ENCODE data around the gene DCLK2. TPM values are rescaled to one million over a fixed set of nuclear protein-coding genes. Genes with fewer than 3 reads are reported as not detected.

Gene DCLK2
- polyA plus RNA-seq, 1 donor from 2014 or later: 134 TPM

DNA sequence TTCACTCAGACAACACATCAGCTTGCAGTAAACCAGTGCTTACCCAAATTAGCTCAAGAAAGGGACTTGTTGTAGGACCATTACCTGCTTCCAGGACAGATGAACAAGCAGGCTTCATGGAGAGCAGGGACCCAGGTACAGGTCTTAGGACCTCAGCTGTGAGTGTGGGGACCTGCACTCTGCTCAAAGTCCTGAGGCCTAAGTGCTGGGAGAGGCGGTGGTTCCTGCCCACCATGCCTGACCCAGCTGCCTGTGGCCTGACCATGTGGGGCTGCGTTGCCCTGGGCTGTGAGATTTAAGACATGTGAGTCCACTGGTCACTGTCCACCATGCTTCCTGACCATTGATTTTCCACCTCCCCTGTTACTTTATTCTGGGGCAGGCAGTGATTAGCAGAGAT, 140.2 kb downstream of the DCLK2 start:
- H3F3A ChIP-seq (ENCODE audit: insufficient read depth, low read length, poor library complexity, severe bottlenecking): no peaks in the 10 kb centered on the region

DNA sequence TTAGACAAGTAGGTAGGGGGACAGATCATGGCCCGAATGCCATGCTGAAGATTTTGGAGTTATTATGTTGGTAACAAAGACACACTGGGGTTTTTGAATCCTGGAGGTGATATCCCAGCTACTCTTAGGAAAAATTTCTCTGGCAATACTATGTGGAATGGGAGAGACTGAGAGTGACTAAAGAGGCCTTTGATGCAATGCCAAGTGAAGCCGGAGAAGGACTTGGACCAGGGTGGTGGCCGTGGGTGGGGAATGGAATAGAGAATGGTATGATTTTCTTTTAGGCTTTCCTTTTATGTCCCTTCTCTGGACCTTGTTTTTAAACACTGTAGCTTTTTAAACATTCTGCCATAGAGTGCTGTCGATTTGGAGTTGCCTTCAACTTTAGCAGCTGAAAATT, 141.6 kb downstream of the DCLK2 start:
- H3K4me2 ChIP-seq (ENCODE audit: low read length): no peak overlapping the region
- no peaks in the 10 kb centered on the region for H3K27me3 ChIP-seq (ENCODE audit: insufficient read depth, low read depth, low read length)

More for the DNA sequence above, 140.2 kb downstream of the DCLK2 start:
- Histone ChIP-seq H3K27ac (ENCODE audit: low read length) (peak overlapping the region; percentile 80), H2AFZ (ENCODE audit: low read depth, low read length) (no peak overlapping the region), H4K20me1 (ENCODE audit: insufficient read depth) (no peaks in the 10 kb centered on the region), H3K4me2 (ENCODE audit: low read length) (no peak overlapping the region), H3K36me3 (ENCODE audit: insufficient read depth, low read length) (no peaks in the 10 kb centered on the region), H3K9me3 (ENCODE audit: low read length) (no peaks in the 10 kb centered on the region), H3K79me2 (replicated peaks; ENCODE audit: insufficient read depth, low read length) (no peaks in the 10 kb centered on the region), H3K27me3 (ENCODE audit: insufficient read depth, low read depth, low read length) (no peaks in the 10 kb centered on the region), H3K4me3 (ENCODE audit: low read length) (no peak overlapping the region), H3K9ac (ENCODE audit: low read length) (no peak overlapping the region), H3K9me2 (ENCODE audit: insufficient read depth, low read length) (no peaks in the 10 kb centered on the region)
- TF ChIP-seq SMC3 (conservative IDR thresholded peaks at IDR 0.05; ENCODE audit: poor library complexity): no peak
- TF ChIP-seq EP300 (conservative IDR thresholded peaks at IDR 0.05; ENCODE audit: poor library complexity, severe bottlenecking): no peak
- TF ChIP-seq POLR2AphosphoS5 (IDR thresholded peaks at IDR 0.05): no peak
- no peak for TF ChIP-seq TAF1 (IDR thresholded peaks at IDR 0.05; ENCODE audit: low read depth)
- TF ChIP-seq, protein P1, sequence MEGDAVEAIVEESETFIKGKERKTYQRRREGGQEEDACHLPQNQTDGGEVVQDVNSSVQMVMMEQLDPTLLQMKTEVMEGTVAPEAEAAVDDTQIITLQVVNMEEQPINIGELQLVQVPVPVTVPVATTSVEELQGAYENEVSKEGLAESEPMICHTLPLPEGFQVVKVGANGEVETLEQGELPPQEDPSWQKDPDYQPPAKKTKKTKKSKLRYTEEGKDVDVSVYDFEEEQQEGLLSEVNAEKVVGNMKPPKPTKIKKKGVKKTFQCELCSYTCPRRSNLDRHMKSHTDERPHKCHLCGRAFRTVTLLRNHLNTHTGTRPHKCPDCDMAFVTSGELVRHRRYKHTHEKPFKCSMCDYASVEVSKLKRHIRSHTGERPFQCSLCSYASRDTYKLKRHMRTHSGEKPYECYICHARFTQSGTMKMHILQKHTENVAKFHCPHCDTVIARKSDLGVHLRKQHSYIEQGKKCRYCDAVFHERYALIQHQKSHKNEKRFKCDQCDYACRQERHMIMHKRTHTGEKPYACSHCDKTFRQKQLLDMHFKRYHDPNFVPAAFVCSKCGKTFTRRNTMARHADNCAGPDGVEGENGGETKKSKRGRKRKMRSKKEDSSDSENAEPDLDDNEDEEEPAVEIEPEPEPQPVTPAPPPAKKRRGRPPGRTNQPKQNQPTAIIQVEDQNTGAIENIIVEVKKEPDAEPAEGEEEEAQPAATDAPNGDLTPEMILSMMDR (IDR thresholded peaks at IDR 0.05; ENCODE audit: poor library complexity, severe bottlenecking): no peak
- TF ChIP-seq, protein P2, sequence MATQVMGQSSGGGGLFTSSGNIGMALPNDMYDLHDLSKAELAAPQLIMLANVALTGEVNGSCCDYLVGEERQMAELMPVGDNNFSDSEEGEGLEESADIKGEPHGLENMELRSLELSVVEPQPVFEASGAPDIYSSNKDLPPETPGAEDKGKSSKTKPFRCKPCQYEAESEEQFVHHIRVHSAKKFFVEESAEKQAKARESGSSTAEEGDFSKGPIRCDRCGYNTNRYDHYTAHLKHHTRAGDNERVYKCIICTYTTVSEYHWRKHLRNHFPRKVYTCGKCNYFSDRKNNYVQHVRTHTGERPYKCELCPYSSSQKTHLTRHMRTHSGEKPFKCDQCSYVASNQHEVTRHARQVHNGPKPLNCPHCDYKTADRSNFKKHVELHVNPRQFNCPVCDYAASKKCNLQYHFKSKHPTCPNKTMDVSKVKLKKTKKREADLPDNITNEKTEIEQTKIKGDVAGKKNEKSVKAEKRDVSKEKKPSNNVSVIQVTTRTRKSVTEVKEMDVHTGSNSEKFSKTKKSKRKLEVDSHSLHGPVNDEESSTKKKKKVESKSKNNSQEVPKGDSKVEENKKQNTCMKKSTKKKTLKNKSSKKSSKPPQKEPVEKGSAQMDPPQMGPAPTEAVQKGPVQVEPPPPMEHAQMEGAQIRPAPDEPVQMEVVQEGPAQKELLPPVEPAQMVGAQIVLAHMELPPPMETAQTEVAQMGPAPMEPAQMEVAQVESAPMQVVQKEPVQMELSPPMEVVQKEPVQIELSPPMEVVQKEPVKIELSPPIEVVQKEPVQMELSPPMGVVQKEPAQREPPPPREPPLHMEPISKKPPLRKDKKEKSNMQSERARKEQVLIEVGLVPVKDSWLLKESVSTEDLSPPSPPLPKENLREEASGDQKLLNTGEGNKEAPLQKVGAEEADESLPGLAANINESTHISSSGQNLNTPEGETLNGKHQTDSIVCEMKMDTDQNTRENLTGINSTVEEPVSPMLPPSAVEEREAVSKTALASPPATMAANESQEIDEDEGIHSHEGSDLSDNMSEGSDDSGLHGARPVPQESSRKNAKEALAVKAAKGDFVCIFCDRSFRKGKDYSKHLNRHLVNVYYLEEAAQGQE (IDR thresholded peaks at IDR 0.05; ENCODE audit: borderline replicate concordance): no peak
- TF ChIP-seq MXI1 (conservative IDR thresholded peaks at IDR 0.05; ENCODE audit: poor library complexity, severe bottlenecking): no peak
- TF ChIP-seq RAD21 (conservative IDR thresholded peaks at IDR 0.05): no peak
- TF ChIP-seq EZH2 (IDR thresholded peaks at IDR 0.05; ENCODE audit: borderline replicate concordance, insufficient read depth, low read length, poor library complexity, severe bottlenecking): no peak

More for the DNA sequence above, 141.6 kb downstream of the DCLK2 start:
- no peaks in the 10 kb centered on the region for H3K9me3 ChIP-seq (ENCODE audit: low read length)
- H3F3A ChIP-seq (ENCODE audit: insufficient read depth, low read length, poor library complexity, severe bottlenecking): no peaks in the 10 kb centered on the region
- no peak overlapping the region for H3K4me3 ChIP-seq (ENCODE audit: low read length)
- TF ChIP-seq EP300 (conservative IDR thresholded peaks at IDR 0.05; ENCODE audit: poor library complexity, severe bottlenecking) (no peak), POLR2AphosphoS5 (IDR thresholded peaks at IDR 0.05) (no peak), MXI1 (conservative IDR thresholded peaks at IDR 0.05; ENCODE audit: poor library complexity, severe bottlenecking) (no peak), SMC3 (conservative IDR thresholded peaks at IDR 0.05; ENCODE audit: poor library complexity) (no peak), TAF1 (IDR thresholded peaks at IDR 0.05; ENCODE audit: low read depth) (no peak), EZH2 (IDR thresholded peaks at IDR 0.05; ENCODE audit: borderline replicate concordance, insufficient read depth, low read length, poor library complexity, severe bottlenecking) (no peak), RAD21 (conservative IDR thresholded peaks at IDR 0.05) (no peak)
- TF ChIP-seq, protein P2 (IDR thresholded peaks at IDR 0.05; ENCODE audit: borderline replicate concordance): no peak
- TF ChIP-seq, protein P1 (IDR thresholded peaks at IDR 0.05; ENCODE audit: poor library complexity, severe bottlenecking): no peak
- no peaks in the 10 kb centered on the region for H3K9me2 ChIP-seq (ENCODE audit: insufficient read depth, low read length)
- H4K20me1 ChIP-seq (ENCODE audit: insufficient read depth): no peaks in the 10 kb centered on the region
- no peaks in the 10 kb centered on the region for H3K79me2 ChIP-seq (replicated peaks; ENCODE audit: insufficient read depth, low read length)
- no peak overlapping the region for H2AFZ ChIP-seq (ENCODE audit: low read depth, low read length)
- peaks cover 5% of the 10 kb centered on the region for H3K36me3 ChIP-seq (ENCODE audit: insufficient read depth, low read length)
- no peak overlapping the region for H3K27ac ChIP-seq (ENCODE audit: low read length)
- no peak overlapping the region for H3K9ac ChIP-seq (ENCODE audit: low read length)
